NOMO-1 (cell line): ENCODE measurements around the gene CREBRF.
A peak's percentile ranks its signal among the peaks of the same experiment; 100 is the strongest.
"Not testable (repeated sequence)": the region's sequence is repeated elsewhere in the genome, so short reads cannot be mapped to it uniquely, and the experiment has no call there.

Source experiments
- DNase-seq, 2 experiments: peaks; one replicate each; lab custom pipeline; 2025; ENCODE audit not compliant: unreplicated experiment in 2 of 2; lab: John Stamatoyannopoulos, UW

The CREBRF gene

DNA sequence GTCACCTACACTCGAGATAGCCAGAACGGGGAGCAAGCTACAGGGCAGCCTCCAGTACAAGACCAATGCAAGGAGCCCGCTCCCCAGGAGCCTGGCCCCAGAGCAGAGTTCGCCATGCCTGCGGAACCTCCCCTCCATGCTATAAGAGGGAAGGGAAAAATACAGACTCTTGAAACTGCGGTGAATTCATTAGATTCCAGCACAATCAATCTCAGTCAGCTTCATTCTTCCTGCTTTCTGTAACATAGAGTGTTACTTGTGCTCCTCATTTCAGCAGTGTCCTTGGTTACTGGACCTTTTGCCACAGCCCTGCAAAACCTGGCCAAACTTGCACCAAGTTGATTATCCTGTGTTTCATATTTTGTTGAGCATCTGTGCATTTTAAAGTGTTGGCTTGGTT, 22.2 kb upstream of the CREBRF start:
- no peak for DNase-seq

DNA sequence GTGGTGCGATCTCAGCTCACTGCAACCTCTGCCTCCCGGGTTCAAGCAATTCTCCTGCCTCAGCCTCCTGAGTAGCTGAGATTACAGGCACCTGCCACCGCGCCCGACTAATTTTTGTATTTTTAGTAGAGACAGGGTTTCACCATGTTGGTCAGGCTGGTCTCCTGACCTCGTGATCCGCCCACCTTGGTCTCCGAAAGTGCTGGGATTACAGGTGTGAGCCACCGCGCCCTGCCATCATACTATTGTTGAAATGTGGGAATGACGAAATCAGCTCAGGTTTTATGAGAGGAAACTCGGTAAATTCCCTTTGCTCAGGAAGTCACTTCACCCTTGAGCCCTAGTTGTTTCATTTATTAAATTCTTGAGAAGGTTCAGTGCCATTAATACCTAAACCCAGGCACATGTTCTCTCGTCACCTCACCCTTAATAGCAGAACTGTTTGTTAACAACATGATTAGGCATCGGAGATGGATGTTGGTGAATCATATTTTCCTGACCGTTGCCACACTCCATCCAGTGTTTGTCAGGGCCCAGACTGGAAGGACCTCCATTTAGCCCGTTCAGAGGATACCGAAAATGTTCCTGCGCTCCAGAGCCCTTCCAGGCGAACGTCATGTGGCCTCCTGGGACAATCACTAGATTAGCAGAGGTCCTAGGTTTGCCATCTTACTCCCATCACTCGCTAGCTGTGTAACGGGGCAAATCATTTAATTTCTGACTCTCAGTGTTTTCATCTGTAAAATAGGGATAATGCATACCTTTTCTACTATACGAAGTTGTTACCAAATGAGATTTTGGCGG, 20.0 kb upstream of the CREBRF start:
- DNase-seq: no peak

DNA sequence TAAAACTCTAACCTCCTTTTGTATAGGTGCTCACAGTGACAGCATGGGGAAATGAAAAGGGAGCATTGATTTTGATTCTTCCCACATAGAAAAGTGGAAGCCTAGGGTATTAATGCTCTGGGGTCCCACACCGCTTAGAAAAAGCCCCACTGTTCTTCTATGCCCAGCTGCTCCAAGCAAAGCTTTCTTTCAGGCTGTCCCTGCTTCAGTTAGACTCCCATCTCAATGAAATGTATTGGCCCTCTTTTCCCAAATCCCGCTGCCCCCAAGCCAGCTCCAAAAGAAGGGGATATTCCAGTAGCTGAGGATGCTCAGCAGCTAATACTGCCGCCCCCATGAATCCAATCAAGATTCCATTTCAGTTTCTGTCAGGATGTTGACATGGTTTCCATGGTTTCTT, 17.0 kb upstream of the CREBRF start:
- no peak for DNase-seq

DNA sequence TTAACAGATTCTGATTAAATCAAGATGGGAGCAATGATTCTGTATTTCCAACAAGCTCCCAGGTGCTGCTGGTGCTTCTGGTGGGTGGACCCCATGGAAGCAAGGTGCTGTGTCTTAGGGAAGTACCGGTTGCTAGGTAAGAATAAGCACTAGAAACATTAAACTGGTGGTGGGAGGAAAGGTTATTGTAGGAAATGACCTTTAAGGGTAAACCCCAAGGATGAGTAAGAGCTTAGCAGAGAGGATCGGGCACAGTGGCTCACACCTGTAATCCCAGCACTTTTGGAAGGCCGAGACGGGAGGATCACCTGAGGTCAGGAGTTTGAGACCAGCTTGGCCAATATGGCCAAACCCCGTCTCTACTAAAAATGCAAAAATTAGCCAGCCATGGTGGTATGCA, 16.2 kb upstream of the CREBRF start:
- DNase-seq: no peak

DNA sequence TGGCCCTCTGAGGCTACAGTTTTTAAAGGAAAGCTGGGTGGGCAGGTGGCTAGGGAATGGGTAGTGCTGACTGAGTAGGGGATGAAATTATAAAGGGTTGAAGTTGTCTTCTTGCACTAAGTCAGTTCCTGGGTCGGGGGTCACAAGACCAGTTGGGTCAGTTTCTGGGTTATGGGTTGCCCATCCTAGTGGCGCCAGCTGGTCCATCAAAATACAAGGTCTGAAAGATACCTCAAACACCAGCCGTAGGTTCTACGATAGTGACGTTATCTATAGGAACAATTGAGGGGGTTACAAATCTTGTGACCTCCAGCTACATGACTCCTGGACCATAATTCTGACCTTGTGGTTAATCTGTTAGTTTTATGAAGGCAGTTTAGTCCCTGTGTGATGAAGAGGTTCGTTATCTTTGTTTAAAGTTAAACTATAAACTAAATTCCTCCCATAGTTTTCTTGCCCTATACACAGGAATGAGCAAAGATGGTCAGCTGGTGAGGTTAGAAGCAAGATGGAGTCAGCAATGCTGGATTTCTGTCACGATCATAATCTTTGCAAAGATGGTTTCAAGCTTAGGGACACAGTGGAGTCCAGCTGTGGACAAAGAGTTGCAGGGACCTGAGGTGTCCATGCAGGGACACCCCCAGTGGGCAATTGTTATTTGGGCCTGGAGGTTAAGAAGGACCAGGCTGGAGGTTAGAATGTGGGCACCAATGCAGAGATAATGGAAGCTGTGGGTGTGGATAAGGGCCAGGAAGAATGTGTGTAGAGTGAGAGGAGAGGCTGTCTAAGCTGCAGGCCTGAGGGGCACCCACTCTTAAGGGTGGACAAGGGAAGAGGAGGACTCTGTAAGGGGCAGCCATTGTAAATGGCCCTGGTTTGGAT, 14.0 kb upstream of the CREBRF start:
- no peak for DNase-seq

DNA sequence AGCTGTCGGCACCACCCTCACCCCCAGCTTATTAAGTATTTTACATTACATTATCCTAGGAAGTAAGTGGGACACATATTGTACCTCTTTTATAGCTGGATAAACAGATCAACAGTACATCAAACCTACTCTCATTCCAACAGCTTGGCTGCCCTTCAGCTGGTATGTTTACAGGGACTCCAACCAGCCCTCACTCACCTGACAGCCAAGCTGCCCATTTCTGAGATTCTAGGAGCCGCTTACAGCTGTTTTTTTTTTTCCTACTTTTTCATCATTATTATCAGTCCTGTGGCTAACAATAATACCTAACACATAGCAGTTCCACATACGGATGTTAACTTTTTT, 13.4 kb upstream of the CREBRF start:
- DNase-seq: no peak

DNA sequence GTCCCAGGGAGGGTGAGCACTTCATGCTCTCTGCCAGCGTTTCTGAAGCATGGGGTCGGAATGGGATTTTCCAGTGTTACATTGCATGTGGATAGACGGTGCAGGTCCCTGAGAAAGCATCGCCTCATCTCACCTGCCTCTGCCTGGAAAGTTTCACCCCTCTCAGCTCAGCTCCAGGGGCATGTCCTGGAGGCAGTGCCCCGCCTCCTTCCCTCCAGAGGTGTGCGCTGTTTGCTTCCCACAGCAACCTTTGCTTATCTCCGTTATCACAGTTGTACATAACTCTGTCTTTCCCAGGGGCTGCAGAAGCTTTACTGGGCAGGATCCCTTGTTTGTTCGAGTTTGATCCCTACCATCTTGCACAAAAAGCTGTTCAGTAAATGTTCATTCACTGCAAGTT, 10.7 kb upstream of the CREBRF start:
- DNase-seq: no peak

DNA sequence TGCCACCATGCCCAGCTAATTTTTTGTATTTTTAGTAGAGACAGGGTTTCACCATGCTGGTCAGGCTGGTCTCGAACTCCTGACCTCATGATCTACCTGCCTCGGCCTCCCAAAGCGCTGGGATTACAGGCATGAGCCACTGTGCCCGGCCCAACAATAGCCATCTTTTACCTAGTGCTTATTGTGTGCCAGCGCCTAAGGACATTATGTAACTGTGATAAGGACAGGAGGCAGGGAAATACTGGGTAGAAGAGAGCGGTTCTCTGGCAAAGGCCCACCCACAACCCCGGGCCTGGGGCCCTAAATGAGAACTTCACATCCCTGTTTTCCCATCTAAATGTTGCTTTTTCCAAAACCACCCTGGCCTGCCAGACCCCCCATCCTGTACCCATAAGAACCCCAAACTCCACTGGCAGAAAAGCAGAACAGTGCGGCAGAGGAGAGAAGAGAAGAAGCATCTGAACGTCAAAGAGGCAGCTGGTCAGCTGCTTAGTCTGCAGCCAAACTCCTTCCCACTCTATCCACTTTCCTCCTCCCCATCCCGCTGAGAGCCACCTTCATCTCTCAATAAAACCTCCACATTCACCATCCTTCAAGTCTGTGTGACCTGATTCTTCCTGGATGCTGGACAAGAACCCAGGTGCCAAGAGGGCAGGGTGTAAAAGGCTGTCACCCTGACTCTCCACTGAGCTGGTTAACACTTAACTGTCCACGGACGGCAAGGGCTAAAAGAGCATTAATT, 8.9 kb upstream of the CREBRF start:
- DNase-seq: not testable (repeated sequence)

DNA sequence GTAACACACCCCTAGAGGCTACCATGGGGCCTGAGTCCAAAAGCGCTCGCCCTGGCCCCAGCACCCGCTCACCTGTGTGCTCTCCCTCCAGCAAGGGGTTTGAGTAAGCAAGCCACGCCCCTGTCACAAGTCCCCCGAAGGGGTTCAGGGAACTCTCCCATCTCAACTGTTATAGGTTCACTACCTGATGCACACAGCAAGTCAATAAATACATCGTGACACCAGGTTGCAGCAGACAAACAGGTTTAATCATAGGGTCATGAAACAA, 8.4 kb upstream of the CREBRF start:
- no peak for DNase-seq

DNA sequence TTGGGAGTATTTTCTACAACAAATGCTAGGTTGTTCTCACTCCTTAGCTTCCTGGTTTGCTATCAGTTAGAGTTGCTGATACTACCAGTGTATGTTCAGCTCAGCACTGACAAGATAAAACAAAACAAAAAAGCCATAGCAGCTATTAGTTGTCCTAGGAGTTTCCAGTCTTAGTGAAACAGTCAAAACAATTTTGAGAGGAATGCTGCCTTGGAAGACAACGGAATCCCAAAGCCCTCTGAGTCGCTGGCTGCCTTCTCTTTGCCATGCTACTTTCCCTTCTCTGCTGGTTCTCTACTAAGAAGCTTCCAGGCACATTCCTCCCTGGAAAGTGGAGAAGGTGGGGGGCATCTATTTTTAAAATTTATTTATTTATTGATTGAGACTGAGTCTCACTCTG, 5.4 kb upstream of the CREBRF start:
- no peak for DNase-seq

DNA sequence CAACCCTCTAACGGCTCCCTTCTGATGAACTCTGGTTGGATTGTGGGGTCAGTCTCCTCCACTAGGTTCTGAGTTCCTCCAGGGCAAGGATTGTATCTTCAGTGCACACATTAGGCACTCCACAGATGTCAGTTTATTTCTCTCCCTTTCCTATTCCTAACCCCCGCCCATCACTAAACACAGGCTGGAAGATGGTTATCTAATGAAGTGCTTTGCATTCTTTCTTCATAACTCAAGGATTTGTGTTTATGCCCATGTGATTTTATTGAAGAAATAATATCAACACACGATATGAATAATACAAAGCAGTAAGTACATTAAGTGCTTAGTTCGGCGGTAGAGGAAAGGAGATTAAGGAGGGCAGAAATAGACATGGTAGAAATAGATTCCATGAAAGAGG, 4.4 kb upstream of the CREBRF start:
- DNase-seq: no peak

DNA sequence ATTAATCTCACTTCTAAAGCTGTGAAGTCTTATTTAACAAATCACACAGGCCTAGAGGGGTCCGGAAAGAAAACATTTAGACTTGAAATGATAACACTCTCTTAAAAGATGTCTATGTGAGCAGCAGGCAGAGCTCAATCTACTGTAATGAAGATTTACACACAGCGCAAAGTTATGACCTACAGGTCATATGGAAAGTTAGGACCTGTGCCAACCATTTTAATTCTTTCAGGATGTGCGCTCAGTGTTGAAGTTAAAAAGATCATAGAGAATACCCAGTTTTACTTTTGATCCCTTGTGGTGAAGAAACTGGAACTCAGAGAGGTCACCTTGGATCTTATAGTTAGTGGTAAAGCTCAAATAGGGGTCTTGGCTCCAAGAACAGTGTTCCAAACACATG, 3.1 kb upstream of the CREBRF start:
- DNase-seq: no peak

DNA sequence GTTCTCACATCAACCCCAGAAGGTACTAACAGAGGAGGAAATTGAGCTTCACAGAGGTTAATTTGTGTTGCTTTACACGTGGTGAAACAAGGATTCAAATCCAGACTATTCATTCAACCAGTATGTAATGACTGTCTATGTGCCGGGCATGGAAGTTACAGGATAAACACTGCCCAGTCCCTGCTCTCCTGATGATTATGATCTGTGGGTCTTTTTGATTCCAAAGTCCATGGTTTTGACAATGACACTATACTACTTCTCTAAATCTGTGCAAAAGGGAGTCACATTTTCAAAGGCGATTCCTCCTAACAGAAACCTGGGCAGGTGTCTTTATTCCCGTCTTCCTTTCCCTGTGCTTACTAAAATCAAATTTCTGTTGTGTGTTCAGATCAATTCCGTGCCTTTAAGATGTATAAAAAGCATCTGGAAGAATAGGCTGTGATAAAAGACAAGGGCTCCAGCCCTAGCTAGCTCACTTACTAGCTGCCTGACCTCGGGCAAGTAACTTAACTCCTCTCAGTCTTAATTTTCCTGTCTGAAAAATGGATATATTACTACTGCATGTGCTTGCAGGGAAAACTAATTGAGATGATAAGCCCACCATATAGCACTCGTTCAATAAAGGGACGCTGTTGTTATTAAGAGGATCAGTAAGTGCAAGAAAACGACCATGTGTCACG, 970 bp upstream of the CREBRF start:
- DNase-seq: no peak

DNA sequence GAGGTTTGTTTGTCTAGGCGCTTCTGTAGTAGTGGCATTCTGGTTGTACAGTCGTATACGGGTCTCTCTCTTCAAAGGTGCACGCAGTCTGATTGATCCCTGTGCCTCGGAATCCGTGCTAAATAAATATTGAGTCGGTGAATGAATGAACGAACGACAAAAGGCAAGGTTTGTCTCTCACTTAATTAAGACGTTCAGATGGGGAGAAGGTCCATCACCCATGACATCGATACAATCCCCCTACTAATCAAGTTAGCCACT, 500 bp upstream of the CREBRF start:
- peak in 1 of 2 experiments; percentile 36 for DNase-seq

DNA sequence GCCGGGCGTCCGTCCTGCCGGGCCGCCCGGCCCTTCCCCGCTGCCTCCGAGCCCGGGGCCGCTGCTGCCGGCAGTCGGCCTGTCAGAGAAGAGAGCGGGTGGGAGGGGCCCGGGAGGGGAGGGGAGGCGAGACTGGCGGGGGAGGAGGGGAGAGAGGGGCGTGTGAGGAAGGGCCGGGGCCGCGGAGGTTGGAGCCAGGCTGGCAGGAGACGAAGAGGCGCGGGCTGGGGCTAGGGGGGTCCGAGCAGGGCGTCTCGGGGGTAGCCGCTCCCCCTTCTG, 570 bp downstream of the CREBRF start:
- DNase-seq: peak in 1 of 2 experiments; percentile 76

DNA sequence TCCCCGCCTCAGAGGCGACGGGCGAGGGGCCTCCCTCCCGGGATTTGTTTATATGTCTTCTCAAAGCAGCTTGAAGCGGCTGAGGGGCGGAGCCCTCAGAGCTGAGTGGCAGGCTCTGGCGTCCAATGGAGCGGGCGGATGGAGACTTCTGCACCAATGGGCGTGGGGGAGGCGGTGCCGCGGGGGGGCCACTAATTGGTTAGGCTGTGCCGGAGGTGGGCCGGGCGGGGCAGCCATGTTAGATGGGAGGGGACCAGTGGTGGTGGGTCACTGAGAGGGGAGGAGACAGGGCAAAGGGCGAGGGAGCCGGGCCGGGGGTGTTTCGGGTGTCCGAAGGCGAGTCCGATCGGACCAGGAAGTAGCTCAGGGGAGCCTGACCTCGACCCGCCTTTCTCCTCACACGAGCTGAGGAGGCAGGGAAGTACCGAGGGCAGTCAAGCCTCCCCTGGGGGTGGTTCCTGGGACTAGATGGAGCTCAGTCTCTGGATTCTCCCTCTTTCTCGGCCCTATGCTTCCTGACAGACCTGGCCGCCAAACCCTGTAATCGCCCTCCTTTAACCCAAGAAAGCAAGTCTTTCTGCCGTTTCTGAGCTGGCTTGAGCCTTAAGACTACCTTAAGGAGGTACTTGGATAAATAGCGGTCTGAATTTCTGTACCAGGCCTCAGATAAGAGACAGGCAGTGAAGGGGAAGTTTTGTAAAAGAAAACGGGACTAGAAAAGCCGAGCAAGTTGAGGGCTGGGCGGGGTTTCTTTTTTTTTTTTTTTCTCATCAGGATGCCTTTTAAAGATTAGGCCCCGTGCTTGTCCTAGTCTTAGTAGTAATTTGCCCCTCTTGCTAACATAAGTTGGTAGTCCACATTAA, 1.1 kb downstream of the CREBRF start:
- peak; percentile 93 to 94 for DNase-seq

DNA sequence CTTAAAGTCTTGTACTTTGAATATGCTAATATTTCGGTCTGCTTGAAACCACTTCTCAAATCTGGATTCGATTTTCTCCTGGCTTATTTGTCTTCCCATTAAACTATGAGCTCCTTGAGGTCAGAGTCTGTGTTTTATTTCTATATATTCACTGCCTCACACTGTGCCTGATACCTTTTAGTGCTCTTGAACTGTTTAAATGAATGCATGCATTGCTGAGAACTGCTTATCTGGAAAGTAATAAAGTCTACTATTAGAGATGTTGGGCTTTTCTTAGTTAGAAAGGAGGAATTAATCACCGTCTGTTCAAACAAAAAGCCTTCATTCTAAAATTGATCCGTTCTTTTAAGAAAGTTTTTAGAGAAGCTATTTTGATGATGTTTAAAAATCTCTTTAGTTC, 6.0 kb downstream of the CREBRF start:
- DNase-seq: no peak

DNA sequence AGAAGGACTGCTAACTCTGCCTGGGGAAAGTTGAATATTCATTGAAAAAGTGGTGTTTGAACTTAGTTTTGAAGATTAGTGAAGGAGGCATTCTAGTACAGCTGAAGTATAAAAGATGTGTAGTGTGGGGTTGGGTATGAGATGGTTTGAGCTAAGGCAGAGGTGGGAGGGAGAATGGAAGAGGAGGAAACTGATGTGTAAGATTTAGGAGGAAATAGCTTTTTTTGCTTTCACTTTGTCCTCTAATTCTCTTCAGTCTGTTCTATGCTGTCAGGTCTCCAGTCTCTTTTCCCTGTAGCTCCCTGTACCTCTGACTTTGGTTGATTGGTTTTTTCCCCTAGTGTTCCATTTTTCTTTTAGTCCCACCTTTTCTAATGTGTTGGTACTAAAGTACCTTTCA, 9.0 kb downstream of the CREBRF start:
- DNase-seq: peak in 1 of 2 experiments; percentile 4

DNA sequence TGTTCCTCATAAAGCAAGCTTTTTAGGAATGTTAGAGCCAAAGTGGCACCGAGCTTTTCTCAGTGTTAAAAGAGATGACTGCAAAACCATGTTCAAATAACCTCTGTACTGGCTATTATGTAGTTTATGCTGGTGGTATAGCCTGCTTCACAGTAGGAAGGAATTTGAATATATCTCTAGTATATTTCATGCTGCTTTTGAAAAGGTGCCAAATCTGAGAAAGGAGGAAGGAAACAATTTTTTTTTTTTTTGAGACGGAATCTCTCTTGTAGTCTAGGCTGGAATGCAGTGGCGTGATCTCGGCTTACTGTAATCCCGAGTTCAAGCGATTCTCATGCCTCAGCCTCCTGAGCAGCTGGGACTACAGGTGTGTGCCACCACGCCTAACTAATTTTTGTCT, 13.5 kb downstream of the CREBRF start:
- peak in 1 of 2 experiments; percentile 3 for DNase-seq

DNA sequence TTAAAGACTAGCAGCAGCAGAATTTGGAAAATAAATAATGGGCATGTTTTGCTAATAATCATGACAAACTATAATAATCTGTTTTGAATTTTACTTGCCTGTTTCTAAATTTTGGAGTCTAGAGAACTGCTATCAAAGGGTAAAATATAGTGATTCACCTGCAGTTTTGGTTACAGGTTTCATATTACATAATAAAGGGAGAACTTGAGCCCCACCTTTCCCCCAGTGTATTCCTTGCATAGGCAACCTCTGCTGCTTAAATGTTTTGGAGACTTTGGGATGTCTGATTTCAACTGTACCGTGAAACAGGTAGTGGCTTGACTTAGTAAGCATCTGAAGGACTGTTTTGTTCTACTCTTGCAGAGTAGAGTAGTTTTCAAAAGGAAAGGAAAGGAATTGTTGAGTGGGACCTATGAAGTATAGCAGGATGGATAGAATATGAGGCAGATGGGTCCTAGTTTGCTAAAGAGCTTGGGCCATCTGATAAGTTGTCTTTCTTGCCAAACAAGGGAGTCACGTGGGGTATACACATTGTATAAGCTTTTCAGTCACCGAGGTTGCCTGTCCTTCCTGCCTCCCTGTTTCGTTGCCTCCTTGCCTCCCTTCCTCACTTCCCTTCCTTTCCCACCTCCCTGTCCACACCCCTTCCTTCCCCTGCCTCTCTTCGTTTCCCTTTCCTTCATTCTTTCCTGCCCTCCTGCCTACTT, 19.1 kb downstream of the CREBRF start:
- no peak for DNase-seq
